ENCODE results near the gene B3GNT2.

The B3GNT2 gene

GRCh38 chr2:62181843-62182242 lies 14.1 kb upstream of the B3GNT2 start (continued):
- no peak for TF ChIP-seq CREB5 (CRISPR knock-in tag; IDR thresholded peaks at IDR 0.05; ENCODE audit: low read depth)

GRCh38 chr2:62184512-62185230 lies 11.2 kb upstream of the B3GNT2 start:
- ATAC-seq = no peak
- TF ChIP-seq ZNF70 (CRISPR knock-in tag; IDR thresholded peaks at IDR 0.05) (no peak), ZFP3 (CRISPR knock-in tag; IDR thresholded peaks at IDR 0.05) (no peak), ZFP30 (CRISPR knock-in tag; IDR thresholded peaks at IDR 0.05) (no peak), PPARA (CRISPR knock-in tag; IDR thresholded peaks at IDR 0.05; ENCODE audit: borderline replicate concordance) (no peak), TCF4 (CRISPR knock-in tag; IDR thresholded peaks at IDR 0.05; ENCODE audit: borderline replicate concordance) (no peak), ISL1 (CRISPR knock-in tag; IDR thresholded peaks at IDR 0.05) (no peak), RARB (CRISPR knock-in tag; IDR thresholded peaks at IDR 0.05) (no peak)
- TF ChIP-seq, protein P1, sequence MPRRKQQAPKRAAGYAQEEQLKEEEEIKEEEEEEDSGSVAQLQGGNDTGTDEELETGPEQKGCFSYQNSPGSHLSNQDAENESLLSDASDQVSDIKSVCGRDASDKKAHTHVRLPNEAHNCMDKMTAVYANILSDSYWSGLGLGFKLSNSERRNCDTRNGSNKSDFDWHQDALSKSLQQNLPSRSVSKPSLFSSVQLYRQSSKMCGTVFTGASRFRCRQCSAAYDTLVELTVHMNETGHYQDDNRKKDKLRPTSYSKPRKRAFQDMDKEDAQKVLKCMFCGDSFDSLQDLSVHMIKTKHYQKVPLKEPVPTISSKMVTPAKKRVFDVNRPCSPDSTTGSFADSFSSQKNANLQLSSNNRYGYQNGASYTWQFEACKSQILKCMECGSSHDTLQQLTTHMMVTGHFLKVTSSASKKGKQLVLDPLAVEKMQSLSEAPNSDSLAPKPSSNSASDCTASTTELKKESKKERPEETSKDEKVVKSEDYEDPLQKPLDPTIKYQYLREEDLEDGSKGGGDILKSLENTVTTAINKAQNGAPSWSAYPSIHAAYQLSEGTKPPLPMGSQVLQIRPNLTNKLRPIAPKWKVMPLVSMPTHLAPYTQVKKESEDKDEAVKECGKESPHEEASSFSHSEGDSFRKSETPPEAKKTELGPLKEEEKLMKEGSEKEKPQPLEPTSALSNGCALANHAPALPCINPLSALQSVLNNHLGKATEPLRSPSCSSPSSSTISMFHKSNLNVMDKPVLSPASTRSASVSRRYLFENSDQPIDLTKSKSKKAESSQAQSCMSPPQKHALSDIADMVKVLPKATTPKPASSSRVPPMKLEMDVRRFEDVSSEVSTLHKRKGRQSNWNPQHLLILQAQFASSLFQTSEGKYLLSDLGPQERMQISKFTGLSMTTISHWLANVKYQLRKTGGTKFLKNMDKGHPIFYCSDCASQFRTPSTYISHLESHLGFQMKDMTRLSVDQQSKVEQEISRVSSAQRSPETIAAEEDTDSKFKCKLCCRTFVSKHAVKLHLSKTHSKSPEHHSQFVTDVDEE (CRISPR knock-in tag; IDR thresholded peaks at IDR 0.05) = no peak

- ATAC-seq = no peak
- TF ChIP-seq GLIS3 (CRISPR knock-in tag; IDR thresholded peaks at IDR 0.05) (no peak), CSDC2 (CRISPR knock-in tag; IDR thresholded peaks at IDR 0.05) (no peak), ZFP30 (CRISPR knock-in tag; IDR thresholded peaks at IDR 0.05) (no peak), SNAI2 (CRISPR knock-in tag; IDR thresholded peaks at IDR 0.05) (no peak), ZNF565 (CRISPR knock-in tag; conservative IDR thresholded peaks at IDR 0.05; ENCODE audit: low read depth) (no peak), TCF4 (CRISPR knock-in tag; IDR thresholded peaks at IDR 0.05; ENCODE audit: borderline replicate concordance) (no peak), ZNF8 (CRISPR knock-in tag; IDR thresholded peaks at IDR 0.05) (no peak), ZFP3 (CRISPR knock-in tag; IDR thresholded peaks at IDR 0.05) (no peak), BACH2 (CRISPR knock-in tag; IDR thresholded peaks at IDR 0.05; ENCODE audit: borderline replicate concordance) (no peak), ZC3H10 (CRISPR knock-in tag; IDR thresholded peaks at IDR 0.05) (no peak), PPARA (CRISPR knock-in tag; IDR thresholded peaks at IDR 0.05; ENCODE audit: borderline replicate concordance) (no peak)
- TF ChIP-seq, protein P1 (CRISPR knock-in tag; IDR thresholded peaks at IDR 0.05) = no peak
- TF ChIP-seq, protein P2, sequence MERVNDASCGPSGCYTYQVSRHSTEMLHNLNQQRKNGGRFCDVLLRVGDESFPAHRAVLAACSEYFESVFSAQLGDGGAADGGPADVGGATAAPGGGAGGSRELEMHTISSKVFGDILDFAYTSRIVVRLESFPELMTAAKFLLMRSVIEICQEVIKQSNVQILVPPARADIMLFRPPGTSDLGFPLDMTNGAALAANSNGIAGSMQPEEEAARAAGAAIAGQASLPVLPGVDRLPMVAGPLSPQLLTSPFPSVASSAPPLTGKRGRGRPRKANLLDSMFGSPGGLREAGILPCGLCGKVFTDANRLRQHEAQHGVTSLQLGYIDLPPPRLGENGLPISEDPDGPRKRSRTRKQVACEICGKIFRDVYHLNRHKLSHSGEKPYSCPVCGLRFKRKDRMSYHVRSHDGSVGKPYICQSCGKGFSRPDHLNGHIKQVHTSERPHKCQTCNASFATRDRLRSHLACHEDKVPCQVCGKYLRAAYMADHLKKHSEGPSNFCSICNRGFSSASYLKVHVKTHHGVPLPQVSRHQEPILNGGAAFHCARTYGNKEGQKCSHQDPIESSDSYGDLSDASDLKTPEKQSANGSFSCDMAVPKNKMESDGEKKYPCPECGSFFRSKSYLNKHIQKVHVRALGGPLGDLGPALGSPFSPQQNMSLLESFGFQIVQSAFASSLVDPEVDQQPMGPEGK (CRISPR knock-in tag; IDR thresholded peaks at IDR 0.05; ENCODE audit: borderline replicate concordance) = no peak
These were observed 10.3 kb upstream of the B3GNT2 start for GRCh38 chr2:62185475-62186155.

Data from SK-N-SH treated with all-trans-retinoic acid at 6 μM for 48 hours (cell line).